NCI-H345 treated with DMSO at 0.1 percent for 48 hours (cell line): ENCODE results near the gene C12orf42.

Source experiments
- DNase-seq: peaks from one replicate; lab custom pipeline; 2025; ENCODE audit not compliant: unreplicated experiment; lab: John Stamatoyannopoulos, UW

The C12orf42 gene

DNA sequence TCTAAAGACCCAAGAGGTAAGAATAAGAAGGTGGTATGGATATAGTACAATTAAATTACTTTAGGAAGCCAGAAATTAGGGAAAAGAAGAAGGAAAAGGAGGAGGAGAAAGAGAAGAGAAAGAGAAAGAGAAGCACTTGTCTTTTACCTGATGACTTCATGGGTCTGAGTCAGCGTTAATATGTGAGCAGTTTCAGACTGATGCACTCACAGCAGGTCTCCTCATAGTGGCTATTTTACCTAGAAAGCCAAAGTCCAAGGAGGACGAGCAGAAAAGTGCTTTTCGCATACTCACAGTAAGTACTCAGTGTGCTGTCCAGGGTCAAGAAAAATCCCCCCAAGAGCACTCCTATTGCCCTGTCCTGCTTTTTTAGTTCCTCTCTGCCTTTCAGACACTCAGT, 222.1 kb downstream of the C12orf42 start:
- DNase-seq, result peak; percentile 73

DNA sequence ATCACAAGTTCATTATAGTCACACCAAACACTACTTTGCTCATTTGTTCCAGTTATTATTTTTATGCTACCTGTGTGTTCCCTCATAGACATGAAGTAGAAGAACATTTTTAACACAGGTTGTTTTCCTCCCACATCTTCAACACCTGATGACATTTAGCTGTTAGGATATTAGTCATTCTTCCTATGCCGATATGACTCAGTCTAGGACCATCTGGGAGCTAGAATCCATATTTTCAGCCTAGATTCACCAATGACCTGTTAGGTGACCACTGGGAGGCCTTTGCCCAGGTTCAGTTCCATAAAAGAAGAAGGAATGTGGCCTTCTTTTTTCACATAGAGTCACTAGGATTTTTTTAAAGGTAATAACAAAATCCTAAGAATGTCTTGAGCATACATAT, 222.8 kb downstream of the C12orf42 start:
- peak; percentile 69 for DNase-seq

DNA sequence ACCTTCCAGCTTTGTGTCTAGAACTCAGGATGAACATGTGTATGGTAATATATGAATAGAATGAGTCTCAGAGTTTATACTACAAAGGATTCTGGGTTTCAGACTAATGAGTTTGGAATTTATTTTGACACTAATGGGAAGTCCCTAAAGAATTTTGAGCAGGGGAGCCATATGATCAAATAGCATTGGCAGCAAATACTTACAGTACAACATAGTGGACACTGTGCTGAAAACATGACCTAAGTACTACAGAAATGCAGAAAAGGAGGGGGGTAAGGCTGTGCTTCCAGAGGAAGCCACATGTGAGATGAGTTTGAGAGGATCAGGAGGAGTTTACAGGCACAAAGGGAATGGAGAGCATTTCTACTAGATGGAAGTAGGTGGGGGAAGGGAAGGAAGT, 225.8 kb downstream of the C12orf42 start:
- DNase-seq, result peak; percentile 68

DNA sequence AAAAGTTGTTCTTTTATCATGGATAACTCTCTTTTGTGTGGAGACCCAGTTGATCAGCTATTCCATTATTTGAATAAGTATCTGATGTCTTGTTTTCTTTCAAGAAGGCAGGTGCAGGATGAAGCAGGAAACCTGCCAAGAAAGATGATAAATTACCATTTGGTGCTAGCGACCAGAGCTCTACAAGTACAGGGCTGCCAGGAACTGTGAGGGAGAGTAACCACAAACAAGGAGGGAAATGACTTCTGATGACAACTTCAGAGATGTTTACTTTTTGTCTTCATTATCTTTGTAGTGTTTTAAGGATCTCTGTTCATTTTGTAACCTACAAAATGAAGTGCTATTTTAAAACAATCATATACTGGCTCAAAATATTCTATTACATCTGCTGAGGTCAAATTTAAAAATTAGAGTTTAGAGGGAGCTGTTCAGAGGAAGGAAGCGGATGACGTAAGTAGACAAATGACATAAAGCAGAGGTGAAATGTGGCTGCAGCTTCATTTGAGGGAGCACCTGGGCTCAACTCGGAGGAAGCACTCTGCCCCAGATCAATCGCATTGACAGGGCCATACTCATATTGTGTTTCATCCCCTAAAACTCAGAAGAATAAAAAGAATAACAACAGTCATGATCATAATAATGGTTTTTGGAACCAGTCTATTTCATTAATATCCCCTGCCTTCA, 226.8 kb downstream of the C12orf42 start:
- DNase-seq, result peak; percentile 93

DNA sequence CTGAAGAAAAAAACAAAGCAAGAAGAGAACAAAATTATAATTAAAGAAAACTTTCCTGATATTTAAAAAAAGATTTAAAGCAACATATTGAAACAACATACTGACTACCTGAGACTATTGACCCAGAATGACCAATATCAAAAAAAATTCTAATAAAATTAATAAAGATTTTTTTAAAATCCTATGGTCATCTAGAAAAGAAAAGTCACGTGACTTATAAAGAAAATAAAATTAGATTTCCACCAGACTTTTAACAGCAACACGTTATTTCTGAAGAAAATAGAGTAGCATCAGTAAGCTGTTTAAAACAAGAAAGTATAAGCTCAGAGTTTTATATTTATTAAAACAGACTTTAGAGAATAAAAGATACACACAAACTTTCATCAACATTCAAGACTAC, 238.0 kb downstream of the C12orf42 start:
- no peak for DNase-seq
